Forelimb muscle (tissue), 1 donor: ENCODE results near the gene MED16. TPM values are rescaled to one million over a fixed set of nuclear protein-coding genes. Genes with fewer than 3 reads are reported as not detected.

Source experiments
- DNase-seq: peaks from one replicate; pipeline ENCODE4 v3.0.0-alpha.2; 2013; ENCODE audit warnings: low read depth
- polyA plus RNA-seq: library from polyadenylated mRNA; unstranded; fragments of 120-200 nt; gene quantifications from one replicate; pipeline ENCODE4 v1.2.1, GENCODE V29; 2013; ENCODE audit not compliant: insufficient read length

MED16 gene
- polyA plus RNA-seq, 1 donor = 33.7 TPM

- no peak for DNase-seq
Observed at GRCh38 chr19:927780-928401, 34.9 kb upstream of the MED16 start.

GRCh38 chr19:927351-927779, 34.4 kb upstream of the MED16 start:
- no peak for DNase-seq

GRCh38 chr19:926589-927350, 33.8 kb upstream of the MED16 start:
- no peak for DNase-seq

GRCh38 chr19:926323-926588, 33.3 kb upstream of the MED16 start:
- no peak for DNase-seq

GRCh38 chr19:925526-926322, 32.7 kb upstream of the MED16 start, which contains the start of gene ARID3A:
TSS of gene ARID3A (plus strand) at chr19:926035. CDS start at chr19:929529, 3,494 bp downstream.
- no peak for DNase-seq

- no peak for DNase-seq
Observed at GRCh38 chr19:925087-925525, 32.1 kb upstream of the MED16 start.

GRCh38 chr19:924553-925086, 31.6 kb upstream of the MED16 start:
- no peak for DNase-seq

GRCh38 chr19:920051-920864, 27.3 kb upstream of the MED16 start:
- DNase-seq = no peak

GRCh38 chr19:919199-920050, 26.4 kb upstream of the MED16 start:
- no peak for DNase-seq

GRCh38 chr19:918481-919198, 25.7 kb upstream of the MED16 start:
- DNase-seq = no peak

- no peak for DNase-seq
Observed at GRCh38 chr19:918152-918437, 25.1 kb upstream of the MED16 start.

- DNase-seq = no peak
Observed at GRCh38 chr19:917323-918151, 24.6 kb upstream of the MED16 start, which contains the start of gene KISS1R. TSS of gene KISS1R (plus strand) at chr19:917333. CDS start at chr19:917503, 170 bp downstream.

GRCh38 chr19:916645-917322, 23.8 kb upstream of the MED16 start:
- DNase-seq = no peak

GRCh38 chr19:913080-913748, 20.2 kb upstream of the MED16 start, which contains the start of gene R3HDM4:
TSS of gene R3HDM4 (minus strand) at chr19:913219. CDS start at chr19:913157, 62 bp downstream.
- DNase-seq = no peak

GRCh38 chr19:912181-913079, 19.4 kb upstream of the MED16 start:
- DNase-seq = no peak

- DNase-seq = no peak
Observed at GRCh38 chr19:911197-912033, 18.4 kb upstream of the MED16 start.
